Neural cell (in vitro differentiated cells): ENCODE measurements around the gene AMER1. TPM values are rescaled to one million over a fixed set of nuclear protein-coding genes. Genes with fewer than 3 reads are reported as not detected.
"Not testable (repeated sequence)": the region's sequence is repeated elsewhere in the genome, so short reads cannot be mapped to it uniquely, and the experiment has no call there.

Source experiments
- H2AFZ ChIP-seq: fragments of 200-600, 300-800 bp; sonication (generic), shearing (Covaris generic); 2 replicates; pipeline ENCODE4 v1.6.0; 2014; ENCODE audit warnings: low read depth, mild to moderate bottlenecking, antibody characterized with exemption, low read length, moderate library complexity
- H3F3A ChIP-seq: fragments of 200-600 bp; shearing (Covaris generic); 2 replicates; pipeline ENCODE4 v1.6.1; 2016; ENCODE audit warnings: mild to moderate bottlenecking, moderate library complexity, mixed read lengths, antibody characterized with exemption, low read length; ENCODE audit not compliant: insufficient read depth, poor library complexity, severe bottlenecking
- H3K27ac ChIP-seq: fragments of 200-600, 300-800 bp; sonication (generic), shearing (Covaris generic); 2 replicates; pipeline ENCODE4 v1.5.1; 2014; ENCODE audit warnings: mild to moderate bottlenecking, low read length, moderate library complexity
- H3K27me3 ChIP-seq: fragments of 300-800, 200-600 bp; sonication (generic), shearing (Covaris generic); 2 replicates; pipeline ENCODE4 v1.6.0; 2014; ENCODE audit warnings: mild to moderate bottlenecking, low read depth, low read length, moderate library complexity; ENCODE audit not compliant: insufficient read depth
- H3K36me3 ChIP-seq: fragments of 300-800, 200-600 bp; sonication (generic), shearing (Covaris generic); 2 replicates; pipeline ENCODE4 v1.5.1; 2014; ENCODE audit warnings: mild to moderate bottlenecking, antibody characterized with exemption, low read length, moderate library complexity; ENCODE audit not compliant: insufficient read depth
- H3K4me2 ChIP-seq: fragments of 300-800, 200-600 bp; sonication (generic), shearing (Covaris generic); 2 replicates; pipeline ENCODE4 v1.6.0; 2014; ENCODE audit warnings: mild to moderate bottlenecking, low read length
- H3K4me3 ChIP-seq: fragments of 300-800, 200-600 bp; sonication (generic), shearing (Covaris generic); 2 replicates; pipeline ENCODE4 v1.5.1; 2014; ENCODE audit warnings: mild to moderate bottlenecking, low read length, moderate library complexity
- H3K79me2 ChIP-seq: fragments of 200-600 bp; shearing (Covaris generic); replicated peaks from 2 replicates; pipeline ENCODE4 v1.6.0; 2014; ENCODE audit warnings: mild to moderate bottlenecking, low read length, moderate library complexity; ENCODE audit not compliant: insufficient read depth
- H3K9ac ChIP-seq: fragments of 300-800, 200-600 bp; sonication (generic), shearing (Covaris generic); 2 replicates; pipeline ENCODE4 v1.6.1; 2016; ENCODE audit warnings: mild to moderate bottlenecking, low read length, mixed read lengths
- H3K9me2 ChIP-seq: fragments of 200-600 bp; shearing (Covaris generic); 2 replicates; pipeline ENCODE4 v1.6.1; 2016; ENCODE audit warnings: mild to moderate bottlenecking, low read length, mixed read lengths; ENCODE audit not compliant: insufficient read depth
- H3K9me3 ChIP-seq: fragments of 200-600, 300-800 bp; sonication (generic), shearing (Covaris generic); 2 replicates; pipeline ENCODE4 v1.6.1; 2016; ENCODE audit warnings: mild to moderate bottlenecking, mixed run types, low read length, moderate library complexity, mixed read lengths
- H4K20me1 ChIP-seq: fragments of 200-600 bp; shearing (Covaris generic); 2 replicates; pipeline ENCODE4 v1.6.1; 2016; ENCODE audit warnings: mild to moderate bottlenecking, mixed run types; ENCODE audit not compliant: insufficient read depth
- CTCF ChIP-seq: fragments of 450-650 bp; IDR thresholded peaks from 2 replicates; pipeline ENCODE4 v1.5.1; 2014; ENCODE audit warnings: antibody characterized with exemption, mild to moderate bottlenecking, moderate library complexity; ENCODE audit not compliant: poor library complexity, severe bottlenecking
- EP300 ChIP-seq: fragments of 450-650 bp; conservative IDR thresholded peaks from 2 replicates; pipeline ENCODE4 v1.6.1; 2014; ENCODE audit warnings: antibody characterized with exemption, mild to moderate bottlenecking, moderate library complexity; ENCODE audit not compliant: poor library complexity, severe bottlenecking
- EZH2 ChIP-seq: fragments of 200-600, 300-800 bp; shearing (Covaris generic), sonication (generic); IDR thresholded peaks from 2 replicates; pipeline ENCODE4 v1.6.1; 2014; ENCODE audit warnings: antibody characterized with exemption, low read length, borderline replicate concordance, mild to moderate bottlenecking; ENCODE audit not compliant: insufficient read depth, poor library complexity, severe bottlenecking
- MXI1 ChIP-seq: fragments of 450-650 bp; conservative IDR thresholded peaks from 2 replicates; pipeline ENCODE4 v1.6.1; 2014; ENCODE audit warnings: antibody characterized with exemption, mild to moderate bottlenecking; ENCODE audit not compliant: poor library complexity, severe bottlenecking
- POLR2AphosphoS5 ChIP-seq: IDR thresholded peaks from 2 replicates; pipeline ENCODE4 v1.6.1; 2012
- RAD21 ChIP-seq: fragments of 450-650 bp; conservative IDR thresholded peaks from 2 replicates; pipeline ENCODE4 v1.6.1; 2014; ENCODE audit warnings: antibody characterized with exemption, mild to moderate bottlenecking, moderate library complexity
- REST ChIP-seq: IDR thresholded peaks from 2 replicates; pipeline ENCODE4 v1.6.1; 2012; ENCODE audit warnings: borderline replicate concordance
- SMC3 ChIP-seq: fragments of 450-650 bp; conservative IDR thresholded peaks from 2 replicates; pipeline ENCODE4 v1.6.1; 2014; ENCODE audit warnings: antibody characterized with exemption, mild to moderate bottlenecking, moderate library complexity; ENCODE audit not compliant: poor library complexity
- TAF1 ChIP-seq: IDR thresholded peaks from 2 replicates; pipeline ENCODE4 v1.6.1; 2012; ENCODE audit warnings: low read depth
- polyA plus RNA-seq: library from polyadenylated mRNA; depleted of rRNA; stranded (reverse); fragments of >200 nt; gene quantifications from 2 replicates; pipeline ENCODE4 v1.2.3, GENCODE V29; 2014

Gene AMER1
- polyA plus RNA-seq, 1 donor from 2014 or later = 3.1 TPM

- Histone ChIP-seq H3K27me3 (no peaks in the 10 kb centered on the region), H3F3A (no peaks in the 10 kb centered on the region), H3K36me3 (no peaks in the 10 kb centered on the region), H3K27ac (no peak overlapping the region), H3K9me3 (no peaks in the 10 kb centered on the region), H3K9me2 (no peaks in the 10 kb centered on the region), H3K4me3 (no peak overlapping the region), H3K79me2 (no peaks in the 10 kb centered on the region), H2AFZ (no peak overlapping the region), H4K20me1 (no peaks in the 10 kb centered on the region), H3K9ac (no peak overlapping the region), H3K4me2 (no peak overlapping the region)
- TF ChIP-seq MXI1 (no peak), CTCF (no peak), RAD21 (no peak), POLR2AphosphoS5 (no peak), SMC3 (no peak), EP300 (no peak), REST (no peak), TAF1 (no peak)
Observed at GRCh38 chrX:64229154-64229553, 23.6 kb upstream of the AMER1 start.

- Histone ChIP-seq H3K27me3 (no peaks in the 10 kb centered on the region), H3K36me3 (no peaks in the 10 kb centered on the region), H3K4me3 (no peak overlapping the region), H4K20me1 (no peaks in the 10 kb centered on the region), H2AFZ (no peak overlapping the region), H3F3A (no peaks in the 10 kb centered on the region), H3K27ac (no peak overlapping the region), H3K9ac (no peak overlapping the region), H3K9me3 (no peaks in the 10 kb centered on the region), H3K4me2 (no peak overlapping the region), H3K9me2 (no peaks in the 10 kb centered on the region), H3K79me2 (no peaks in the 10 kb centered on the region)
- TF ChIP-seq EP300 (no peak), CTCF (no peak), REST (no peak), SMC3 (no peak), TAF1 (no peak), POLR2AphosphoS5 (no peak), MXI1 (no peak), RAD21 (no peak), EZH2 (no peak)
Observed at GRCh38 chrX:64218023-64218422, 12.5 kb upstream of the AMER1 start.

GRCh38 chrX:64213989-64214388, 8.5 kb upstream of the AMER1 start:
- H4K20me1 ChIP-seq, H3K4me2 ChIP-seq, H3K27me3 ChIP-seq, H3K9me3 ChIP-seq, H3K9ac ChIP-seq, H2AFZ ChIP-seq, H3K27ac ChIP-seq, H3K79me2 ChIP-seq, H3F3A ChIP-seq, H3K9me2 ChIP-seq, H3K36me3 ChIP-seq, H3K4me3 ChIP-seq: not testable (repeated sequence)
